ENCODE results near the gene EVI2B.
"Not testable (repeated sequence)": the region's sequence is repeated elsewhere in the genome, so short reads cannot be mapped to it uniquely, and the experiment has no call there.

The EVI2B gene

GRCh38 chr17:31291820-31292219 lies 22.0 kb downstream of the EVI2B start:
- H4K91ac ChIP-seq (ENCODE audit: low read length): no peak overlapping the region
- H3K4me2 ChIP-seq (ENCODE audit: low read length, poor library complexity, severe bottlenecking): no peak overlapping the region
- H3K4me3 ChIP-seq (ENCODE audit: insufficient read depth in 1 of 2, low read depth in 1 of 2, low read length in 2 of 2): no peak overlapping the region
- no peak for DNase-seq
- H2AK5ac ChIP-seq (ENCODE audit: low read length, severe bottlenecking): no peak overlapping the region
- H3K9me3 ChIP-seq (ENCODE audit: control insufficient read depth, low read length): no peaks in the 10 kb centered on the region
- no peak overlapping the region for H2BK12ac ChIP-seq (ENCODE audit: low read length in 2 of 2)
- H3K18ac ChIP-seq (ENCODE audit: low read depth in 1 of 2, low read length in 2 of 2): no peak overlapping the region
- H3K4me1 ChIP-seq (ENCODE audit: control insufficient read depth, insufficient read depth, low read depth, low read length): no peaks in the 10 kb centered on the region
- H3K36me3 ChIP-seq (ENCODE audit: control insufficient read depth in 1 of 2, insufficient read depth in 2 of 2, low read depth in 1 of 2, low read length in 2 of 2): peaks cover 4 to 12% of the 10 kb centered on the region in 2 experiments
- no peaks in the 10 kb centered on the region for H3K27me3 ChIP-seq (ENCODE audit: control insufficient read depth in 1 of 2, insufficient read depth in 1 of 2, low read length in 2 of 2)
- no peak overlapping the region for H3K9ac ChIP-seq (ENCODE audit: low read length)
- H2BK120ac ChIP-seq (ENCODE audit: low read depth, low read length): no peak overlapping the region
- H2BK15ac ChIP-seq (ENCODE audit: low read depth, poor library complexity, severe bottlenecking): no peak overlapping the region
- no peak overlapping the region for H4K8ac ChIP-seq (ENCODE audit: low read length)
- no peak overlapping the region for H3K4ac ChIP-seq (ENCODE audit: low read depth in 1 of 2, low read length in 2 of 2)
- no peak overlapping the region for H2AFZ ChIP-seq (ENCODE audit: low read depth, low read length)
- H3K79me1 ChIP-seq (replicated peaks; ENCODE audit: low read length, poor library complexity, severe bottlenecking): peaks cover 2% of the 10 kb centered on the region
- no peak overlapping the region for H3K23ac ChIP-seq (ENCODE audit: low read length in 2 of 2)
- no peak overlapping the region for H3K27ac ChIP-seq (ENCODE audit: low read length, poor library complexity, severe bottlenecking)
- H2BK5ac ChIP-seq (ENCODE audit: low read depth, low read length, poor library complexity, severe bottlenecking): no peak overlapping the region
- H3K14ac ChIP-seq (ENCODE audit: low read length in 2 of 2): no peak overlapping the region

GRCh38 chr17:31289790-31290189 lies 24.1 kb downstream of the EVI2B start:
- Histone ChIP-seq H2BK12ac (ENCODE audit: low read length in 2 of 2) (no peak overlapping the region), H3K4me2 (ENCODE audit: low read length, poor library complexity, severe bottlenecking) (no peak overlapping the region)
- WGBS: no CpG with 5 or more reads among the region's 3 CpGs

GRCh38 chr17:31287932-31288331 lies 25.9 kb downstream of the EVI2B start:
- H2AK5ac ChIP-seq (ENCODE audit: low read length, severe bottlenecking); H3K18ac ChIP-seq (ENCODE audit: low read depth in 1 of 2, low read length in 2 of 2); H2BK12ac ChIP-seq (ENCODE audit: low read length in 2 of 2); H3K9ac ChIP-seq (ENCODE audit: low read length); H3K27ac ChIP-seq (ENCODE audit: low read length, poor library complexity, severe bottlenecking); H3K9me3 ChIP-seq (ENCODE audit: control insufficient read depth, low read length); H4K91ac ChIP-seq (ENCODE audit: low read length); H2BK15ac ChIP-seq (ENCODE audit: low read depth, poor library complexity, severe bottlenecking); H4K8ac ChIP-seq (ENCODE audit: low read length); H2AFZ ChIP-seq (ENCODE audit: low read depth, low read length); H3K23ac ChIP-seq (ENCODE audit: low read length in 2 of 2); H3K4ac ChIP-seq (ENCODE audit: low read depth in 1 of 2, low read length in 2 of 2); H2BK5ac ChIP-seq (ENCODE audit: low read depth, low read length, poor library complexity, severe bottlenecking); H3K4me2 ChIP-seq (ENCODE audit: low read length, poor library complexity, severe bottlenecking); H3K4me3 ChIP-seq (ENCODE audit: insufficient read depth in 1 of 2, low read depth in 1 of 2, low read length in 2 of 2); H3K14ac ChIP-seq (ENCODE audit: low read length in 2 of 2); H2BK120ac ChIP-seq (ENCODE audit: low read depth, low read length); H3K4me1 ChIP-seq (ENCODE audit: control insufficient read depth, insufficient read depth, low read depth, low read length); DNase-seq; H3K27me3 ChIP-seq (ENCODE audit: control insufficient read depth in 1 of 2, insufficient read depth in 1 of 2, low read length in 2 of 2): not testable (repeated sequence)
- peaks cover 11% of the 10 kb centered on the region for H3K79me1 ChIP-seq (replicated peaks; ENCODE audit: low read length, poor library complexity, severe bottlenecking)
- no CpG with 5 or more reads among the region's 1 CpG for WGBS
- H3K36me3 ChIP-seq (ENCODE audit: control insufficient read depth in 1 of 2, insufficient read depth in 2 of 2, low read depth in 1 of 2, low read length in 2 of 2): peaks cover 6 to 13% of the 10 kb centered on the region in 2 experiments

More at GRCh38 chr17:31289790-31290189, 24.1 kb downstream of the EVI2B start:
- no peaks in the 10 kb centered on the region for H3K9me3 ChIP-seq (ENCODE audit: control insufficient read depth, low read length)
- no peak overlapping the region for H3K23ac ChIP-seq (ENCODE audit: low read length in 2 of 2)
- H3K18ac ChIP-seq (ENCODE audit: low read depth in 1 of 2, low read length in 2 of 2): no peak overlapping the region
- H2BK15ac ChIP-seq (ENCODE audit: low read depth, poor library complexity, severe bottlenecking): no peak overlapping the region
- no peak overlapping the region for H2AFZ ChIP-seq (ENCODE audit: low read depth, low read length)
- H3K36me3 ChIP-seq (ENCODE audit: control insufficient read depth in 1 of 2, insufficient read depth in 2 of 2, low read depth in 1 of 2, low read length in 2 of 2): peaks cover 6 to 13% of the 10 kb centered on the region in 2 experiments
- H3K27me3 ChIP-seq (ENCODE audit: control insufficient read depth in 1 of 2, insufficient read depth in 1 of 2, low read length in 2 of 2): no peaks in the 10 kb centered on the region
- no peak overlapping the region for H3K4me3 ChIP-seq (ENCODE audit: insufficient read depth in 1 of 2, low read depth in 1 of 2, low read length in 2 of 2)
- no peak overlapping the region for H2BK5ac ChIP-seq (ENCODE audit: low read depth, low read length, poor library complexity, severe bottlenecking)
- DNase-seq: no peak
- H3K27ac ChIP-seq (ENCODE audit: low read length, poor library complexity, severe bottlenecking): no peak overlapping the region
- peaks cover 7% of the 10 kb centered on the region for H3K79me1 ChIP-seq (replicated peaks; ENCODE audit: low read length, poor library complexity, severe bottlenecking)
- H4K91ac ChIP-seq (ENCODE audit: low read length): no peak overlapping the region
- H2AK5ac ChIP-seq (ENCODE audit: low read length, severe bottlenecking): no peak overlapping the region
- peak overlapping the region; percentile 26 for H3K9ac ChIP-seq (ENCODE audit: low read length)
- H2BK120ac ChIP-seq (ENCODE audit: low read depth, low read length): no peak overlapping the region
- H3K14ac ChIP-seq (ENCODE audit: low read length in 2 of 2): no peak overlapping the region
- H3K4me1 ChIP-seq (ENCODE audit: control insufficient read depth, insufficient read depth, low read depth, low read length): no peaks in the 10 kb centered on the region
- no peak overlapping the region for H4K8ac ChIP-seq (ENCODE audit: low read length)
- no peak overlapping the region for H3K4ac ChIP-seq (ENCODE audit: low read depth in 1 of 2, low read length in 2 of 2)

GRCh38 chr17:31286587-31286986 lies 27.3 kb downstream of the EVI2B start:
- Histone ChIP-seq H3K4me2 (ENCODE audit: low read length, poor library complexity, severe bottlenecking) (no peak overlapping the region), H2BK15ac (ENCODE audit: low read depth, poor library complexity, severe bottlenecking) (no peak overlapping the region), H4K91ac (ENCODE audit: low read length) (no peak overlapping the region), H2BK120ac (ENCODE audit: low read depth, low read length) (no peak overlapping the region), H3K27ac (ENCODE audit: low read length, poor library complexity, severe bottlenecking) (no peak overlapping the region), H3K27me3 (ENCODE audit: control insufficient read depth in 1 of 2, insufficient read depth in 1 of 2, low read length in 2 of 2) (no peaks in the 10 kb centered on the region), H2BK5ac (ENCODE audit: low read depth, low read length, poor library complexity, severe bottlenecking) (no peak overlapping the region), H3K4me3 (ENCODE audit: insufficient read depth in 1 of 2, low read depth in 1 of 2, low read length in 2 of 2) (no peak overlapping the region), H3K4ac (ENCODE audit: low read depth in 1 of 2, low read length in 2 of 2) (no peak overlapping the region), H2AFZ (ENCODE audit: low read depth, low read length) (no peak overlapping the region), H3K4me1 (ENCODE audit: control insufficient read depth, insufficient read depth, low read depth, low read length) (no peaks in the 10 kb centered on the region), H3K18ac (ENCODE audit: low read depth in 1 of 2, low read length in 2 of 2) (no peak overlapping the region), H2AK5ac (ENCODE audit: low read length, severe bottlenecking) (no peak overlapping the region), H3K23ac (ENCODE audit: low read length in 2 of 2) (no peak overlapping the region), H3K14ac (ENCODE audit: low read length in 2 of 2) (no peak overlapping the region), H3K36me3 (ENCODE audit: control insufficient read depth in 1 of 2, insufficient read depth in 2 of 2, low read depth in 1 of 2, low read length in 2 of 2) (peaks cover 12 to 13% of the 10 kb centered on the region in 2 experiments), H4K8ac (ENCODE audit: low read length) (no peak overlapping the region), H3K9me3 (ENCODE audit: control insufficient read depth, low read length) (no peaks in the 10 kb centered on the region), H3K79me1 (replicated peaks; ENCODE audit: low read length, poor library complexity, severe bottlenecking) (peaks cover 11% of the 10 kb centered on the region), H2BK12ac (ENCODE audit: low read length in 2 of 2) (no peak overlapping the region), H3K9ac (ENCODE audit: low read length) (no peak overlapping the region)
- no CpG with 5 or more reads among the region's 1 CpG for WGBS
- no peak for DNase-seq
